ENCODE results near the gene CROCC2.

Gene CROCC2

GRCh38 chr2:240960971-240961876, 55.1 kb downstream of the CROCC2 start:
- no peak for TF ChIP-seq CTCF (IDR thresholded peaks at IDR 0.05; ENCODE audit: low read depth, low read length, missing control alignments)
- no peak for DNase-seq (ENCODE audit: low read depth)
- H3K4me3 ChIP-seq (ENCODE audit: low read depth, low read length) = no peak overlapping the region

GRCh38 chr2:240961910-240962299, 55.8 kb downstream of the CROCC2 start:
- no peak for TF ChIP-seq CTCF (IDR thresholded peaks at IDR 0.05; ENCODE audit: low read depth, low read length, missing control alignments)
- H3K4me3 ChIP-seq (ENCODE audit: low read depth, low read length) = no peak overlapping the region
- no peak for DNase-seq (ENCODE audit: low read depth)

- no peak for DNase-seq (ENCODE audit: low read depth)
- no peak for TF ChIP-seq CTCF (IDR thresholded peaks at IDR 0.05; ENCODE audit: low read depth, low read length, missing control alignments)
- no peak overlapping the region for H3K4me3 ChIP-seq (ENCODE audit: low read depth, low read length)
These were observed 56.3 kb downstream of the CROCC2 start for GRCh38 chr2:240962300-240963064.

GRCh38 chr2:240963065-240963867, 57.1 kb downstream of the CROCC2 start:
- no peak for DNase-seq (ENCODE audit: low read depth)
- TF ChIP-seq CTCF (IDR thresholded peaks at IDR 0.05; ENCODE audit: low read depth, low read length, missing control alignments) = no peak
- no peak overlapping the region for H3K4me3 ChIP-seq (ENCODE audit: low read depth, low read length)

GRCh38 chr2:240963868-240964703, 58.0 kb downstream of the CROCC2 start:
- TF ChIP-seq CTCF (IDR thresholded peaks at IDR 0.05; ENCODE audit: low read depth, low read length, missing control alignments) = no peak
- no peak for DNase-seq (ENCODE audit: low read depth)

GRCh38 chr2:240964704-240965295, 58.7 kb downstream of the CROCC2 start:
- no peak overlapping the region for H3K4me3 ChIP-seq (ENCODE audit: low read depth, low read length)
- no peak for DNase-seq (ENCODE audit: low read depth)
- TF ChIP-seq CTCF (IDR thresholded peaks at IDR 0.05; ENCODE audit: low read depth, low read length, missing control alignments) = no peak

More at GRCh38 chr2:240963868-240964703, 58.0 kb downstream of the CROCC2 start:
- no peak overlapping the region for H3K4me3 ChIP-seq (ENCODE audit: low read depth, low read length)
